Kidney epithelial cell (primary cell): Measurements from ENCODE around the gene KCND1. TPM values are rescaled to one million over a fixed set of nuclear protein-coding genes. Genes with fewer than 3 reads are reported as not detected.

Experiments used
- DNase-seq: peaks from one replicate; pipeline ENCODE4 v3.0.0-alpha.2; 2010; ENCODE audit warnings: low read depth
- H3K27me3 ChIP-seq: 2 replicates; pipeline ENCODE4 v1.6.0; 2011; ENCODE audit warnings: low read length; ENCODE audit not compliant: control insufficient read depth, insufficient read depth
- H3K36me3 ChIP-seq: 2 replicates; pipeline ENCODE4 v1.5.1; 2011; ENCODE audit warnings: low read length; ENCODE audit not compliant: control insufficient read depth, insufficient read depth
- H3K4me3 ChIP-seq: 2 replicates; pipeline ENCODE4 v1.5.1; 2011; ENCODE audit warnings: low read depth, mild to moderate bottlenecking, control low read depth, low read length
- CTCF ChIP-seq: IDR thresholded peaks from 2 replicates; pipeline ENCODE4 v1.5.1; 2011; ENCODE audit warnings: mild to moderate bottlenecking, moderate library complexity, low read length, control low read depth, inconsistent platforms; ENCODE audit not compliant: insufficient read depth, poor library complexity, severe bottlenecking
- total RNA-seq: library from RNA; depleted of rRNA; stranded (reverse); fragments of >200 nt; gene quantifications from 2 replicates; pipeline ENCODE4 v1.2.3, GENCODE V29; 2015

The KCND1 gene
- total RNA-seq, 1 donor from 2014 or later = 0.67 TPM

- no peak for DNase-seq
- H3K27me3 ChIP-seq = no peaks in the 10 kb centered on the region
- TF ChIP-seq CTCF = no peak
- H3K4me3 ChIP-seq = no peak overlapping the region
- no peaks in the 10 kb centered on the region for H3K36me3 ChIP-seq
Observed at GRCh38 chrX:48934581-48935300, 36.9 kb downstream of the KCND1 start.

- Histone ChIP-seq H3K4me3 (no peak overlapping the region), H3K27me3 (no peaks in the 10 kb centered on the region), H3K36me3 (no peaks in the 10 kb centered on the region)
- no peak for TF ChIP-seq CTCF
- DNase-seq = no peak
Observed at GRCh38 chrX:48933757-48934156, 37.9 kb downstream of the KCND1 start.

GRCh38 chrX:48927736-48928382 lies 43.8 kb downstream of the KCND1 start:
- Histone ChIP-seq H3K27me3 (no peaks in the 10 kb centered on the region), H3K4me3 (no peak overlapping the region), H3K36me3 (no peaks in the 10 kb centered on the region)
- no peak for DNase-seq
- no peak for TF ChIP-seq CTCF

GRCh38 chrX:48927123-48927522 lies 44.5 kb downstream of the KCND1 start:
- H3K36me3 ChIP-seq = no peaks in the 10 kb centered on the region
- no peak for DNase-seq
- no peaks in the 10 kb centered on the region for H3K27me3 ChIP-seq
- no peak overlapping the region for H3K4me3 ChIP-seq
- no peak for TF ChIP-seq CTCF

- H3K4me3 ChIP-seq = no peak overlapping the region
- H3K36me3 ChIP-seq = no peaks in the 10 kb centered on the region
- no peak for TF ChIP-seq CTCF
- no peak for DNase-seq
- H3K27me3 ChIP-seq = no peaks in the 10 kb centered on the region
Observed at GRCh38 chrX:48924270-48924669, 47.4 kb downstream of the KCND1 start.
